ENCODE data around the gene EAF1. TPM values are rescaled to one million over a fixed set of nuclear protein-coding genes. Genes with fewer than 3 reads are reported as not detected.
A peak's percentile ranks its signal among the peaks of the same experiment; 100 is the strongest.
"Not testable (repeated sequence)": the region's sequence is repeated elsewhere in the genome, so short reads cannot be mapped to it uniquely, and the experiment has no call there.

The EAF1 gene
- total RNA-seq, result 13.3 TPM

DNA sequence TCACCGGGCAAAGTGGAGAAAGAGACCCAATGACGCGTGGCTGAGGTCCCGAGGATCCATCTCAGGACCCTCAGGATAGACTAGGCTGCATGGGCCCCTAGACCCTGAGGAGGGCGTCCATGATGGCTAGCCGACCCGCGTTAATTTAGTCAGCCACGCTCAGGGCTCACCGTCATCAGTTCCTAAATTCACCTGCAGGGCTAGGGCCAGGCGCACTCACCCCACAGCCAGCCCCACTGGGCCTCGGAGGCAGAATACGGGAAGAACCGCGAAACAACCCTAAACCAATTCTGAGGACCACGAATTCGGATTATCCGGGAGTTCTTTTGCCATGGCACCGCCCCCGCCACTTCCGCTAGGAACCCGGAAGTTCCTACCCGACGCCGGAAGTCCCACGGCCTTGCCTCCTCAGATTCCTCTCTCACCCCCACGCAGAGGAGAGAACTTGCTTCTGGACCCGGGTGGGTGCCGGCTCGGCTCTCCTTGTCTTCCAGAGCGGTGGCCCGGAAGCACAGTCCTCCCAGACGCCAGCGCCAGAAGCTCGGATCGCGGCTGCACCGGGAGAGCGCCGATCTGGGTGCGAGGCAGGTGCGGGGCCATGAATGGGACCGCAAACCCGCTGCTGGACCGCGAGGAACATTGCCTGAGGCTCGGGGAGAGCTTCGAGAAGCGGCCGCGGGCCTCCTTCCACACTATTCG lies at the start of gene EAF1, which contains the start of gene METTL6:
Gene EAF1, plus strand, starts transcription at position 417 of the 699 bp plus-strand sequence. Its CDS starts 182 bp downstream, at position 599.
Gene METTL6, minus strand, starts transcription at position 363 of the 699 bp plus-strand sequence. CDS start 1,033 bp downstream, outside the sequence.
- ATAC-seq, result peak; percentile 75

DNA sequence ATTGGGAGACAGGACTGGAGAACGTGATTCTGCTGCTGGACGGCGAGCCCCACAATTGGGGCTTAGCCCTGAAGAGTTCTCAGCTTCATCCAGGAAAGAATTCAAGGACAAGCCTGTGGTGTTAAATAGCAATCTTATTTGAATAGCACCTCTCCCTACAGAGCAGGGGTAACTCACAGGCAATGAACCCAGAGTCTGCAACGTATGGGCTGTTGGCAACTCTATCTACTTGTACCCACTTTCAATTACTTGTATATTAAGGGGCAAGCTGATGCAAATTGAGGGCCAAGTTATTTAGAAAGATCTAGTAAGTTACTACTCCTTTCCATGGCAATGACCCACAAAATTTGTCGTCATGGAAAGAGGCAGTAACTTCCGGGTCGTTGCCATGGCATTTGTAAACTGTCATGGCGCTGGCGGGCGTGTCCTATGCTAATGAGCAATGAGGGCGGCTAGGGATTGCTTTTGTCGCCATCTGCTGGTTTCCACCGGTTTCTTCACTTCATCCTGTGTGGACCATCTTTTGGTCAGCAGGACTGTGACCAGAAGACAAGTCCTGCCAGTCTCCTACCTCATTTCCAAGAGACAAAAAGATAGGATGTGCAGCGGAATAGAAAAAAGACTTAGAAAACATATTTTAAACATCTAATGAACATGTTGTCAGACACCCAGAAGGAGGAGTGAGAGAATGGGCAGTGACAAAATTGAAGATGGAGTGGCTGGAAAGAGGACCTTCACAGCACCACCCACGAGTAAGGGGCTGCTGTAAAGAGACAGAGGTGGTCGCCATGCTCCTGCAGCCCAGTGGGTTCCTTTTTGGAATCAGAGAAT lies 49.2 kb upstream of the EAF1 start:
- peak; percentile 98 for ATAC-seq

DNA sequence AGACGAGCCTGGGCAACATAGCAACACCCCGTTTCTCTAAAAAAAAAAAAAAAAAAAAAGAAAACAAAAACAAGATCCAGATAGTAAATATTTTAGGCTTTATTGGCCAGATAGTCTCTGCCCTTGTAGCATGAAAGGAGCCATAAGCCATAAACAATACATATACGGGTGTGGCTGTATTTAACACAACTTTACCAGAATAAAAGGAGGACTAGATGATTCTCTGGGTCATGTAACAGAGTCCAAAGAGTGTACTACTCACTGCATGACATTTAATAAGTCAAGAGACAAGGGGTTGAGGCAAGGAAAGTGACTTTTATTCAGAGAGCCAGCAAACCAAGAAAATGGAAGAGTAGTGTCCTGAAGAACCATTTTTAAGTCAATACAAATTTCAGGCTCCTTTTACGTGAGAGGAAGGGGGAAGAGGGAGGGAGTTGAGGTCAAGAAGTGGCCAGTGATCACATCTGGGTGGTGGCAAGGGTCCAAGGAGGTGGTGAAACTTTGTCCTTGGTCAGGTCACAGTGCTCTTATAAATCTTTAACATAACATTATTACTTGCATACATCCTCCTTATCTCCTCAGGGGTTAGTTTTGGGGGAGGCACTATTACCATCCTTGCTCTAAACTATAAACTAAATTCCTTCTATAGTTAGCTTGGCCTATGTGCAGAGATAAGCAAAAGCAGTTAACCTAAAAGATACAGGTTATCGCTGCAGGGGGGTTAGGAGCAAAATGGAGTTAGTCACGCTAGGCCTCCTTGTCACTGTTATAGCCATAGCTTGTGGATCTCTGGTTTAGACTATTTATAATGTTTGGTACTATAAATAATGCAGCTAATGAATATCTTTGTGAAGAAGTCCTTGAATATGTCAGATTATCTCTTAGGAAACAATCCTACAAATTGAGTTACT lies 46.2 kb upstream of the EAF1 start:
- ATAC-seq, result no peak

DNA sequence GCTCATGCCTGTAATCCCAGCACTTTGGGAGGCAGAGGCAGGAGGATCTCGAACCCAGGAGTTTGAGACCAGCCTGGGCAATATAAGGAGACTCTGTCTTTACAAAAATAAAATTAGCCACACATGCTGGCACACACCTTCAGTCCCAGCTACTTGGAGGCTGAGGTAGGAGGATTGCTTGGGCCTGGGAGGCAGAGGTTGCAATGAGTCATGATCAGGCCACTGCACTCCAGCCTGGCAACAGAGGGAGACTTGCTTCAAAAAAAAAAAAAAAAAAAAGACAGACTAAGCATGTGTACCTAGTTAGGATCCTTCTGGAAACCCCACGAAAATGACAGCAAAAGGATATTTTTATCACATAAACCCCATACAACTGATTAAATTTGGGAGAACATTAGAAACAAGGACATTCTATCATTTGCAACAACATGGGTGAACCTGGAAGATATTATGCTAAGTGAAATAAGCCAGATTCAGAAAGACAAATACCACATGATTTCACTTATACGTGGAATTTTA lies 44.9 kb upstream of the EAF1 start:
- ATAC-seq, result no peak

DNA sequence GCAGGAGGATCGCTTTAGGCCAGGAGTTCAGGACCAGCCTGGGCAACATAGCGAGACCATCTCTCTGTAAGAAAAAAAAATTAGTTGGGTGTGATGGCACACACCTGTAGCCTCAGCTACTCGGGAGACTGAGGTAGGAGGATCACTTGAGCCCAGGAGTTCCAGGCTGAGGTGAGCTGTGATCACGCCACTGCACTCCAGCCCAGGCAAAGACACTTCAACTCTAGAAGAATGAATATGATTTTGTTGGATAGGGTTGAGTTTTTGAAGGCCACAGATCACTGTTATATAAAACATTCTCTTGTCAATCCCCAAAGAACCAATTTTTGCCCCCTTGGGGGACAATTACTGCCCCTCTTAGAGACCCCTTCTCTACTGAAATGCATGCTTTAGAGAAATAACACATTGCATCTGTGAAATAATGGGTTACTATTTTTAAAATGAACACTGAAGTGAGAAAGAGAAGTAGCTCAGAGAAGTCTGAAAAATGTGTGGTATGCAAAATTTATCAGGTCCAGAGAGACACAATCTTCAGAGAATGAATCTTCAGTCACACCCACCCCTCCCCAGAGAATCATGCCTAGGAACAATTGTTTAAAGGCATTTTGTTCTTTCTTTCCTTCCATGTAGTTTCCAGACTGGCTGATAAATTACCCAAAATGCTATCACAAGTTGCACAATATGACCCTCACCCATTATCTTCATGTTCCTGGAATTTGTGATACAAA lies 42.7 kb upstream of the EAF1 start:
- no peak for ATAC-seq

DNA sequence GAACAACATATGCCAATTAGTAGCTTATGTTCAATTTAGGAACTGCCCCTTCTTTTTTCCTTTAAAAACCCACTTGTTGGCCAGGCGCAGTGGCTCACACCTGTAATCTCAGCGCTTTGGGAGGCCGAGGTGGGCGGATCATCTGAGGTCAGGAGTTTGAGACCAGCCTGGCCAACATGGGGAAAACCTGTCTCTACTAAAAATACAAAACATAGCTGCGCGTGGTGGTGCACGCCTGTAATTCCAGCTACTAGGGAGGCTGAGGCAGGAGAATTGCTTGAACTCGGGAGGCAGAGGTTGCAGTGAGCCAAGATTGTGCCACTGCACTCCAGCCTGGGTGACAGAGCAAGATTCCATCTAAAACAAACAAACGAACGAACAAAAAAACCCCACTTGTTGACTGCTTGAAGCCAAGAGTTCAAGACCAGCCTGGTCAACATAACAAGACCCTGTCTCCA lies 42.1 kb upstream of the EAF1 start:
- not testable (repeated sequence) for ATAC-seq

DNA sequence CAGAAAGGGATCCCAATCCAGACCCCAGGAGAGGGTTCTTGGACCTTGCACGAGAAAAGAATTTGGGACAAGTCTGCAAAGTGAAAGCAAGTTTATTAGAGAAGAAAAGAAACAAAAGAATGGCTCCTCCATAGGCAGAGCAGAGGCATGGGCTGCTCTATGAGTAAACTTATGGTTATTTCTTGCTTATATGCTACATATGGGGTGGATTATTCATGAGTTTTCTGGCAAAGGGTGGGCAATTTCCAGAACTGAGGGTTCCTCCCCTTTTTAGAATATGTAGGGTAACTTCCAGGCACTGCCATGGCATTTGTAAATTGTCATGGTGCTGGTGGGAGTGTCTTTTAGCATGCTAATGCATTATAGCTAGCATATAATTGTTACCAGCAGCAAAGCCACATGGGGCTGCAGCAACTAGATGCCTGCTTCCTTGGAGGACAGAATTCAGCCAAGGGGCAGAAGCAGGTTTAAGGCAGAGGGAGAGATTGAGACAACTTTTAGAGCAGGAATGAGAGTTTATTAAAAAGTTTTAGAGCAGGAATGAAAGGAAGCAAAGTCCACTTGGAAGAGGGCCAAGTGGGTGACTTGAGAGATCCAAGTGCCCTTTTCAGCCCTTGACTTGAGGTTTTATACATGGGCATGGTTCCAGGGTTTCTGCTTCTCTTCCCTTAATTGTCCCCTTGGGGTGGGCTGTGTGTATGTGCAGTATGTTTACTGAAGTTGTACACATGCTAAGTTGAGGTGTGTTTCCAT lies 41.3 kb upstream of the EAF1 start:
- no peak for ATAC-seq

DNA sequence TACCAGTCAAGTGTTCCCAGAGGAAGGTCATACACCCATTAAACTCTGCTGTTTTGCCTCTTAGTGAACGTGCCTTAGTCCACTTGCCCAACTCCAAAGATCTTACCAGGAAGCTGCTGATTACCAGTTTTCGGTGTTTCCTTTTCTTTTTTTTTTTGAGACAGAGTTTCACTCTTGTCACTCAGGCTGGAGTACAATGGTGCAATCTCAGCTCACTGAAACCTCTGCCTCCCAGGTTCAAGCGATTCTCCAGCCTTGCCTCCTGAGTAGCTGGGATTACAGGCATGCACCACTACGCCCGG lies 40.8 kb upstream of the EAF1 start:
- ATAC-seq, result not testable (repeated sequence)

DNA sequence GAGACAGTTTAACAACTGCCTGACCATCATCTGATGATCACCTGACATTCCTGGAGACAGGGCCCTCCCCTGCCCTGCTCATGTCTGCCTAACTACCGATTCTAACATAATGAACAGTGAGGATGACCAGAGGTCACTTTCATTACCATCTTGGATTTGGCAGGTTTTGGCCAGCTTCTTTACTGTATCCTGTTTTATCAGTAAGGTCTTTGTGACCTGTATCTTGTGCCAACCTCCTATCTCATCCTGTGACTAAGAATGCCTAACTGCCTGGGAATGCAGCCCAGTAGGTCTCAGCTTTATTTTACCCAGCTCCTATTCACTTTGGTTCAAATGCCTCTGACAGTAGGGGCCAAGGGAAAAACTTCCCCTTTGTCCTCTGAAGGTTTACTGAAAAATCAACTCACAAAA lies 40.2 kb upstream of the EAF1 start:
- no peak for ATAC-seq

DNA sequence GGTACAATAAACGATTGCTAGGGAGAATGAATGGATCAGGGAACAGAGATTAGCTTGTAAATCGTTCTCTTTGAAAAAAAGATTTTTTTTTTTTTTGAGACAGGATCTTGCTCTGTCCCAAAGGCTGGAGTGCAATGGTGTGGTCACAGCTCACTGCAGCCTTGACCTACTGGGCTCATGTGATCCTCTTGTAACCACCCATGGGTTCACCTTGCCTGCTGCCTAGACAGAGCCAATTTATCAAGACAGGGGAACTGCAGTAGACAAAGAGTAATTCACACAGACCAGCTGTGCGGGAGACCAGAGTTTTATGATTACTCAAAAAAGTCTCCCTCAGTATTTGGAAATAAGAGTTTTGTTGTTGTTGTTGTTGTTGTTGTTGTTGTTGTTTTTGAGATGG lies 39.7 kb upstream of the EAF1 start:
- no peak for ATAC-seq

DNA sequence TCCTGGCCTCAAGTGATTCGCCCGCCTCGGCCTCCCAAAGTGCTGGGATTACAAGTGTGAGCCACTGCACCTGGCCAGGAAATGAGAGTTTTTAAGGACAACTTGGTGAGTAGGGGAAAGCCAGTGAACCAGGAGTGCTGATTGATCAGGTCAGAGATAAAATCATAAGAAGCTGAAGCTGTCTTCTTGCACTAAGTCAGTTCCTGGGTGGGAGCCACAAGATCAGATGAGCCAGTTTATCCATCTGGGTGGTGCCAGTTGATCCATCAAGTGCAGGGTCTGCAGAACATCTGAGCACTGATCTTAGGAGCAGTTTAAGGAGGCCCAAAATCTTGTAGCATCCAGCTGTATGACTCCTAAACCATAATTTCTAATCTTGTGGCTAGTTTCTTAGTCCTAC lies 39.1 kb upstream of the EAF1 start:
- not testable (repeated sequence) for ATAC-seq

DNA sequence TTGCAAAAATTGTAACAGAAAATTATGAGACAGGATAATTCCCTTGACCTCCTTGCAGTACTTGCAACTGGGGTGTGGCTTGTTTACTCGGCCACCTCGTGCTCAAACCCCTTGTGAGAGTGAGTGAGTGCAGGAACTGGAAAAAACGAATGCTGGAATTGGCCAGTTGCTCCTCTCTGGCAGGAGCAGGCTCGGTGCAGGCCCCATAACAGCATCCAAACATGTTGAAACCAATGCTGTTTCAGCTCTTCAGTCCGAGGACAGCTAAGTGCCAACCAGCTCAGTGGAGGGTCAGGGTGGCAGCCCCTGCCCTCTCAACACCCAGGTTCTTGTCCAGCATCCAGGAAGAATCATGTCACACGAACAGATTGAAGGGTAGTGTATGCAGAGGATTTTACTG lies 36.9 kb upstream of the EAF1 start:
- ATAC-seq, result no peak

DNA sequence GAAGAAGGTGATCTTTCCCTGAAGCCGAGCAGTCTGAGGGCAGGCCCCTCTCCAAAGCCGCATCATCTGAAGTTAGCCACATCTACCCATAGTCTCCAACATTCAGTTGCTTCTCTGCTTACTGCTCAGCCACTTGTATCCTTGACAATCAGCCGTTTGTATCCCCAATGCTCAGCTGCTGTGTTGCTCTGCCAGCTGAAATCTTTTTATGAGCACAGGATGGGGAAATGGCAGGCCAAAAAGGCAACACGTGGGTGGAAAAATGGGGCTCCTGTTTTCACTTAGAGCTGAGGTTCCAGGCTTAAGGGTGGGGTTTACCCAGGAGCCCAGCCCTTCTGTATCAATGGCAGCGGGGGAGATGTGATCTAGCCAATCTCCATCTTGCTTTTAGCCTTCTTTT lies 36.4 kb upstream of the EAF1 start:
- ATAC-seq, result no peak

DNA sequence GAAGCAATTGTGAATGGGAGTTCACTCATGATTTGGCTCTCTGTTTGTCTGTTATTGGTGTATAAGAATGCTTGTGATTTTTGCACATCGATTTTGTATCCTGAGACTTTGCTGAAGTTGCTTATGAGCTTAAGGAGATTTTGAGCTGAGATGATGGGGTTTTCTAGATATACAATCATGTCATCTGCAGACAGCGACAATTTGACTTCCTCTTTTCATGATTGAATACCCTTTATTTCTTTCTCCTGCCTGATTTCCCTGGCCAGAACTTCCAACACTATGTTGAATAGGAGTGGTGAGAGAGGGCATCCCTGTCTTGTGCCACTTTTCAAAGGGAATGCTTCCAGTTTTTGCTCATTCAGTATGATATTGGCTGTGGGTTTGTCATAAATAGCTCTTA lies 34.1 kb upstream of the EAF1 start:
- not testable (repeated sequence) for ATAC-seq

DNA sequence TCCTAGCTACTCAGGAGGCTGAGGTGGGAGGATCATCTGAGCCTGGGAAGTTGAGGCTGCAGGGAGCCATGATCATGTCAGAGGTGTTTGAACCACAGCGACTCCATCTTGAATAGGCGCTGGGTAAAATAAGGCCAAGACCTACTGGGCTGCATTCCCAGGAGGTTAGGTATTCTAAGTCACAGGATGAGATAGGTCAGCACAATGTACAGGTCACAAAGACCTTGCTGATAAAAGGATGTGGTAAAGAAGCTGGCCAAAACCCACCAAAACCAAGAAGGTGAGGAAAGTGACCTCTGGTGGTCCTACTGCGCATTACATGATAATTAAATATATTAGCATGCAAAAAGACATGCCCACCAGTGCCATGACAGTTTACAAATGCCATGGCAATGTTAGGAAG lies 28.7 kb upstream of the EAF1 start:
- not testable (repeated sequence) for ATAC-seq

DNA sequence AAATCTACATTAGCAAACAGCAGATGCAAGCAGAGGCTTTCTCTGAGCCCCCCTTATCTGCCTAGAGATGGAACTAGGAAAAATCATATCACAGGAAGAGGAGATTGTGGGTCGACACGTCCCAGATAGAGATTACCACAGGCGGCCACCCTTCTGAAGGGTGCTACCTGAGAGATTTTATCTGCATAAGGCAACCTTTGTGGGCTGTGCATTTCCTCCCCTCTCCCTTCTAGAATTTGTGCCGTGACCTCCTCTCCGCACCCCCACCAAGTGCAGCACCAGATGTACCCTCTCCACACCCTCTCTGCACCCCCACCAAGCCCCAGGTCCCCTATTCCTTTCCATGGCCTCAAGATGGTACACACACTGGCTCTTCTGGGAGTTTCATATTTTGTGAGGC lies 27.4 kb upstream of the EAF1 start:
- no peak for ATAC-seq

DNA sequence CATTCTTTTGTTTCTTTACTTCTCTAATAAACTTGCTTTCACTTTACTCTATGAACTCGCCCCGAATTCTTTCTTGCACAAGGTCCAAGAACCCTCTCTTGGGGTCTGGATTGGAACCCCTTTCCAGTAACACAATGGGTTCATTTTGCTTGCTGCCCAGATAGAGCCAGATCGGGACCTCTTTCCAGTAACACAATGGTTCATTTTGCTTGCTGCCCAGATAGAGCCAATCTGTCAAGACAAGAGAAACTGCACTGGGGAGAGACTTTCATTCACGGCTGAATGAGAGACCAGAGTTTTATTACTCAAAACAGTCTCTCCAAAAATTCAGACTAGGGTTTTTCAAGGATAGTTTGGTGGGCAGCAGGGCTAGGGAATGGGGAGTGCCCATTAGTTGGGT lies 25.5 kb upstream of the EAF1 start:
- no peak for ATAC-seq

DNA sequence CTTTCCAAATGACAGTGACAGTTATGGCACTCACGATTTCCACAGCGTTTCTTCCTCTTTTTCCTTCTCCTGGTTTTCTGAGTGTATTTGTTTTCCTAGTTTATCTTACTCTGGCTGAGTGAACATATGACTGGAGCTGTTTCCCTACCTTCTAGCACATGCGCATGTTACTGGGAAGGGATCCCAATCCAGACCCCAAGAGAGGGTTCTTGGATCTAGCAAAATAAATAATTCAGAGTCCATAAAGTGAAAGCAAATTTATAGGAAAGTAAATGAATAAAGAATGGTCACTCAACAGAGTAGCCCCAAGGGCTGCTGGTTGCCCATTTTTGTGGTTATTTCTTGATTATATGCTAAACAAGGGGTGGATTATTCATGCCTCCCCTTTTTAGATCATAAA lies 23.9 kb upstream of the EAF1 start:
- ATAC-seq, result no peak

DNA sequence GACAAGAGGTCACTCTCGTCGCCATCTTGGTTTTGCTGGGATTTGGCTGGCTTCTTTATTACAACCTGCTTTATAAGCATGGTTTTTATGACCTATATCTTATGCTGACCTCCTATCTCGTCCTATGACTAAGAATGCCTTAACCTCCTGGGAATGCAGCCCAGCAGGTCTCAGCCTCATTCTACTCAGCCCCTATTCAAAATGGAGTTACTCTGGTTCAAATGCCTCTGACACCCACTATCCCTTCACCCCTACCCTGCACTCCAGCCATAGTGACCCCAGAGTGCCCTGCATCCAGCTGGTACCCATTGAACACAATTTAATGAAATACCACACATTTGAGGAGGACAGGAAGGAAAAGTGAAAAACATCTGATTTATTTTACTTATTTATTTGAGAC lies 23.4 kb upstream of the EAF1 start:
- ATAC-seq, result no peak

DNA sequence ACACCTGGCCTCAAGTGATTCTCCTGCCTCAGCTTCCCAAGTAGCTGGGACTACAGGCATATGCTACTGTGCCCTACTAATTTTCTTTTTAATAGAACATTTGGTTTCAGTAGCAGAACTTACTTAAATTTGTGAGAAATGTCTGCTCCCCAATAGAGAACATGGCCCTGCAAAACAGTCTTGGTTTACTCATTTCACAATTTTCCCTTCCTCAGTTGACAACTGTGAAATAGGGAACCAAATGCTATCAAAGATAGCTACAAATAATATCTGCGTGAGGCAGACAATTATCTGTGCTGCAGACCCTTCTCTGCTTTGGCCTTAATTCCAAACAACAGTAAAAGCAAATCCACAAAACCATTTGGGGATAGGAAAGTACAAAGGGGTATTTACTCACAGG lies 22.6 kb upstream of the EAF1 start:
- no peak for ATAC-seq

DNA sequence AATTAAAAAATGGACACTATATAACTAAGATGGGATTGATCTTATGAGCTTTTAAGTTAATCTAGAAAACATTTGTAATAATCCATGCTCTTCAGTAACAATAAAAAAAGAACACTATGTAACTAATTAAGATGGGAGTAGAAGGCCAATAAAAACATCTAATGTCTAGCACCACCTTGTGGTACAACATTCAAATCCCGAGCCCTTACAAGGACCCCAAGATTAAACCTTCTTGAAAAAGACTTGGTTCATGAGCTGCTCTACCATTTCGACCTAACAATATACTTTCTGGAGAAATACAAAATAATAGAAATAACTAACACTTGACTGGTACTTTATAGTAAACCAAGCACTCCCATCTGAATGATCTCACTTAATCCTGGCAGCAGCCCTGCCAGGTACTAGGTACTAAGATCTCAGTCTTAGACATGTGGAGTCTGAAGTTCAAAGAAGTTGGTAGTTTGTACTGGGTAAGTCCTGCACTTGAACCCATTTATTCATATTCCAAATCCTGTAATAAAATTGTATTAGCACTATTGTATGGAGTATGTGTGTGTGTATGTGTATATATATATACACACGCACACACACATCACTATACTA lies 21.8 kb upstream of the EAF1 start:
- peak; percentile 38 for ATAC-seq

Measured in esophagus mucosa (tissue), 1 donor.